ENCODE results near the gene LAMA2. TPM values are rescaled to one million over a fixed set of nuclear protein-coding genes. Genes with fewer than 3 reads are reported as not detected.

The LAMA2 gene
- polyA plus RNA-seq, 1 donor from 2014 or later: 2.5 TPM

- H2AFZ ChIP-seq (ENCODE audit: low read depth, low read length): no peak overlapping the region
- no peak overlapping the region for H3K27ac ChIP-seq (ENCODE audit: low read length)
- H3K9me2 ChIP-seq (ENCODE audit: insufficient read depth, low read length): no peaks in the 10 kb centered on the region
- H3F3A ChIP-seq (ENCODE audit: insufficient read depth, low read length, poor library complexity, severe bottlenecking): no peaks in the 10 kb centered on the region
- no peak overlapping the region for H3K4me3 ChIP-seq (ENCODE audit: low read length)
- H3K4me2 ChIP-seq (ENCODE audit: low read length): no peak overlapping the region
- no peaks in the 10 kb centered on the region for H3K9me3 ChIP-seq (ENCODE audit: low read length)
- no peaks in the 10 kb centered on the region for H3K79me2 ChIP-seq (replicated peaks; ENCODE audit: insufficient read depth, low read length)
- no peak overlapping the region for H3K9ac ChIP-seq (ENCODE audit: low read length)
- H3K27me3 ChIP-seq (ENCODE audit: insufficient read depth, low read depth, low read length): no peaks in the 10 kb centered on the region
- H3K36me3 ChIP-seq (ENCODE audit: insufficient read depth, low read length): no peaks in the 10 kb centered on the region
- TF ChIP-seq EZH2 (IDR thresholded peaks at IDR 0.05; ENCODE audit: borderline replicate concordance, insufficient read depth, low read length, poor library complexity, severe bottlenecking): no peak
- TF ChIP-seq RAD21 (conservative IDR thresholded peaks at IDR 0.05): no peak
- no peak for TF ChIP-seq TAF1 (IDR thresholded peaks at IDR 0.05; ENCODE audit: low read depth)
- no peak for TF ChIP-seq SMC3 (conservative IDR thresholded peaks at IDR 0.05; ENCODE audit: poor library complexity)
- TF ChIP-seq, protein P1, sequence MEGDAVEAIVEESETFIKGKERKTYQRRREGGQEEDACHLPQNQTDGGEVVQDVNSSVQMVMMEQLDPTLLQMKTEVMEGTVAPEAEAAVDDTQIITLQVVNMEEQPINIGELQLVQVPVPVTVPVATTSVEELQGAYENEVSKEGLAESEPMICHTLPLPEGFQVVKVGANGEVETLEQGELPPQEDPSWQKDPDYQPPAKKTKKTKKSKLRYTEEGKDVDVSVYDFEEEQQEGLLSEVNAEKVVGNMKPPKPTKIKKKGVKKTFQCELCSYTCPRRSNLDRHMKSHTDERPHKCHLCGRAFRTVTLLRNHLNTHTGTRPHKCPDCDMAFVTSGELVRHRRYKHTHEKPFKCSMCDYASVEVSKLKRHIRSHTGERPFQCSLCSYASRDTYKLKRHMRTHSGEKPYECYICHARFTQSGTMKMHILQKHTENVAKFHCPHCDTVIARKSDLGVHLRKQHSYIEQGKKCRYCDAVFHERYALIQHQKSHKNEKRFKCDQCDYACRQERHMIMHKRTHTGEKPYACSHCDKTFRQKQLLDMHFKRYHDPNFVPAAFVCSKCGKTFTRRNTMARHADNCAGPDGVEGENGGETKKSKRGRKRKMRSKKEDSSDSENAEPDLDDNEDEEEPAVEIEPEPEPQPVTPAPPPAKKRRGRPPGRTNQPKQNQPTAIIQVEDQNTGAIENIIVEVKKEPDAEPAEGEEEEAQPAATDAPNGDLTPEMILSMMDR (IDR thresholded peaks at IDR 0.05; ENCODE audit: poor library complexity, severe bottlenecking): no peak
- TF ChIP-seq, protein P2, sequence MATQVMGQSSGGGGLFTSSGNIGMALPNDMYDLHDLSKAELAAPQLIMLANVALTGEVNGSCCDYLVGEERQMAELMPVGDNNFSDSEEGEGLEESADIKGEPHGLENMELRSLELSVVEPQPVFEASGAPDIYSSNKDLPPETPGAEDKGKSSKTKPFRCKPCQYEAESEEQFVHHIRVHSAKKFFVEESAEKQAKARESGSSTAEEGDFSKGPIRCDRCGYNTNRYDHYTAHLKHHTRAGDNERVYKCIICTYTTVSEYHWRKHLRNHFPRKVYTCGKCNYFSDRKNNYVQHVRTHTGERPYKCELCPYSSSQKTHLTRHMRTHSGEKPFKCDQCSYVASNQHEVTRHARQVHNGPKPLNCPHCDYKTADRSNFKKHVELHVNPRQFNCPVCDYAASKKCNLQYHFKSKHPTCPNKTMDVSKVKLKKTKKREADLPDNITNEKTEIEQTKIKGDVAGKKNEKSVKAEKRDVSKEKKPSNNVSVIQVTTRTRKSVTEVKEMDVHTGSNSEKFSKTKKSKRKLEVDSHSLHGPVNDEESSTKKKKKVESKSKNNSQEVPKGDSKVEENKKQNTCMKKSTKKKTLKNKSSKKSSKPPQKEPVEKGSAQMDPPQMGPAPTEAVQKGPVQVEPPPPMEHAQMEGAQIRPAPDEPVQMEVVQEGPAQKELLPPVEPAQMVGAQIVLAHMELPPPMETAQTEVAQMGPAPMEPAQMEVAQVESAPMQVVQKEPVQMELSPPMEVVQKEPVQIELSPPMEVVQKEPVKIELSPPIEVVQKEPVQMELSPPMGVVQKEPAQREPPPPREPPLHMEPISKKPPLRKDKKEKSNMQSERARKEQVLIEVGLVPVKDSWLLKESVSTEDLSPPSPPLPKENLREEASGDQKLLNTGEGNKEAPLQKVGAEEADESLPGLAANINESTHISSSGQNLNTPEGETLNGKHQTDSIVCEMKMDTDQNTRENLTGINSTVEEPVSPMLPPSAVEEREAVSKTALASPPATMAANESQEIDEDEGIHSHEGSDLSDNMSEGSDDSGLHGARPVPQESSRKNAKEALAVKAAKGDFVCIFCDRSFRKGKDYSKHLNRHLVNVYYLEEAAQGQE (IDR thresholded peaks at IDR 0.05; ENCODE audit: borderline replicate concordance): no peak
- TF ChIP-seq MXI1 (conservative IDR thresholded peaks at IDR 0.05; ENCODE audit: poor library complexity, severe bottlenecking): no peak
- no peak for TF ChIP-seq EP300 (conservative IDR thresholded peaks at IDR 0.05; ENCODE audit: poor library complexity, severe bottlenecking)
- TF ChIP-seq POLR2AphosphoS5 (IDR thresholded peaks at IDR 0.05): no peak
- no peaks in the 10 kb centered on the region for H4K20me1 ChIP-seq (ENCODE audit: insufficient read depth)
These were observed 464.0 kb downstream of the LAMA2 start for GRCh38 chr6:129346964-129347363.

DNA sequence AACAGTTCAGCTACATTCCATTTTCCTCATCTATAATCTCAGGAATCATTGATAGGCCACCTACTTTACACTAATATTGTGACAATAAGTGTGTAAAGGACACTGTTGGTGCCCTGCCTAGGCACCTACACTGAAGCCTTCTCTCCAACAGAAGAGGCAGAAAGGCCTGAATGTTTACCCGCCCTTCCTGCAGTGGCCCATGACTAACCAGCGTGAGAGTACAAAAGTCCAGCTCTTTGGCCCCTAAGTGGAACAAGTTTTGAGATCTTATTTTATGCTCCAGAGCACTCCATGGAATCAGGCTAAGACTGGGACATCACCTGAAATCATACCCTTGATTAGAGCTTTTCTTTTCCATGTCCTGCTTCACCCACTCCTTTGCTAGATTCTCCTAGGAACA is 467.3 kb downstream of the LAMA2 start:
- Histone ChIP-seq H3F3A (ENCODE audit: insufficient read depth, low read length, poor library complexity, severe bottlenecking) (no peaks in the 10 kb centered on the region), H4K20me1 (ENCODE audit: insufficient read depth) (no peaks in the 10 kb centered on the region), H3K36me3 (ENCODE audit: insufficient read depth, low read length) (no peaks in the 10 kb centered on the region), H3K27me3 (ENCODE audit: insufficient read depth, low read depth, low read length) (no peaks in the 10 kb centered on the region), H3K79me2 (replicated peaks; ENCODE audit: insufficient read depth, low read length) (no peaks in the 10 kb centered on the region), H3K9me3 (ENCODE audit: low read length) (no peaks in the 10 kb centered on the region), H3K9me2 (ENCODE audit: insufficient read depth, low read length) (no peaks in the 10 kb centered on the region), H2AFZ (ENCODE audit: low read depth, low read length) (no peak overlapping the region), H3K4me3 (ENCODE audit: low read length) (no peak overlapping the region), H3K4me2 (ENCODE audit: low read length) (no peak overlapping the region), H3K9ac (ENCODE audit: low read length) (no peak overlapping the region), H3K27ac (ENCODE audit: low read length) (no peak overlapping the region)
- TF ChIP-seq RAD21 (conservative IDR thresholded peaks at IDR 0.05): no peak

- peaks cover 4% of the 10 kb centered on the region for H3K9me2 ChIP-seq (ENCODE audit: insufficient read depth, low read length)
- H3K4me2 ChIP-seq (ENCODE audit: low read length): no peak overlapping the region
- H2AFZ ChIP-seq (ENCODE audit: low read depth, low read length): no peak overlapping the region
- no peak overlapping the region for H3K4me3 ChIP-seq (ENCODE audit: low read length)
- H3K79me2 ChIP-seq (replicated peaks; ENCODE audit: insufficient read depth, low read length): no peaks in the 10 kb centered on the region
- TF ChIP-seq MXI1 (conservative IDR thresholded peaks at IDR 0.05; ENCODE audit: poor library complexity, severe bottlenecking): no peak
- TF ChIP-seq, protein P2 (IDR thresholded peaks at IDR 0.05; ENCODE audit: borderline replicate concordance): no peak
- no peak for TF ChIP-seq POLR2AphosphoS5 (IDR thresholded peaks at IDR 0.05)
- TF ChIP-seq, protein P1 (IDR thresholded peaks at IDR 0.05; ENCODE audit: poor library complexity, severe bottlenecking): no peak
- TF ChIP-seq EZH2 (IDR thresholded peaks at IDR 0.05; ENCODE audit: borderline replicate concordance, insufficient read depth, low read length, poor library complexity, severe bottlenecking): no peak
- no peak for TF ChIP-seq TAF1 (IDR thresholded peaks at IDR 0.05; ENCODE audit: low read depth)
- no peak for TF ChIP-seq EP300 (conservative IDR thresholded peaks at IDR 0.05; ENCODE audit: poor library complexity, severe bottlenecking)
- TF ChIP-seq SMC3 (conservative IDR thresholded peaks at IDR 0.05; ENCODE audit: poor library complexity): no peak
- no peak for TF ChIP-seq RAD21 (conservative IDR thresholded peaks at IDR 0.05)
- no peaks in the 10 kb centered on the region for H4K20me1 ChIP-seq (ENCODE audit: insufficient read depth)
- H3F3A ChIP-seq (ENCODE audit: insufficient read depth, low read length, poor library complexity, severe bottlenecking): no peaks in the 10 kb centered on the region
- H3K27ac ChIP-seq (ENCODE audit: low read length): no peak overlapping the region
- no peaks in the 10 kb centered on the region for H3K36me3 ChIP-seq (ENCODE audit: insufficient read depth, low read length)
- H3K9ac ChIP-seq (ENCODE audit: low read length): no peak overlapping the region
- no peaks in the 10 kb centered on the region for H3K9me3 ChIP-seq (ENCODE audit: low read length)
- H3K27me3 ChIP-seq (ENCODE audit: insufficient read depth, low read depth, low read length): no peaks in the 10 kb centered on the region
These were observed 468.9 kb downstream of the LAMA2 start for GRCh38 chr6:129351807-129352206.
